ENCODE measurements around the gene DLG2. TPM values are rescaled to one million over a fixed set of nuclear protein-coding genes. Genes with fewer than 3 reads are reported as not detected.

DLG2 gene
- total and polyA plus RNA-seq, 2 of the 8 experiments (the other 6 are each of a cell fraction or from before 2014, with no cell fraction given) = 1.7 to 14.3 TPM

DNA sequence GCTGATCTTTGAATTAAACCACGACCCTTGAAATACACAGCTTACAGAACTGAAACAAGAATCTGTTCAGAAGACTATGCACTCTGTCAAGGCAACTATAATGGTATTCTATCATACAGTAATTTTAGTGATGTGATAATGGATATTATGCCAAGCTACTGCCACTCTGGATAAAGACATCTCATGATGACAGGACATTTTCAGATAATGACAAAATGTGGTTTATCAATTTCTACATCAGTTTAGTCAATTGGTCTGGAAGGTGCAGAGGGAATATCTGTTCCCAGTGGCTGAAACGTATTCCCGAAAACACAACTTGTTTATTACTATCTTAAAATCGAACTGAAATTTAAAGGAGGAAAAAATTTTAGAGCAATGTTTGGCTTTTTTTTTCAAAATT, 1331.3 kb downstream of the DLG2 start:
- Histone ChIP-seq H3K4me3 (ENCODE audit: extremely low read depth in 1 of 4, insufficient read depth in 2 of 4, low read depth in 3 of 4, low read length in 4 of 4) (no peak overlapping the region), H4K91ac (replicated peaks; ENCODE audit: insufficient read length, low read length) (no peak overlapping the region), H3K18ac (ENCODE audit: extremely low read depth, low read length) (no peak overlapping the region), H3K79me2 (ENCODE audit: control insufficient read depth in 1 of 2, insufficient read depth in 2 of 2, low read length in 2 of 2) (no peaks in the 10 kb centered on the region), H3K23ac (ENCODE audit: insufficient read length) (no peak overlapping the region), H3K23me2 (ENCODE audit: low read depth, low read length) (no peaks in the 10 kb centered on the region), H2BK20ac (ENCODE audit: low read length) (no peak overlapping the region), H3K36me3 (ENCODE audit: control insufficient read depth in 2 of 4, insufficient read depth in 4 of 4, low read length in 3 of 4) (no peaks in the 10 kb centered on the region), H3K4me1 (replicated peaks in 1 of 4; ENCODE audit: control insufficient read depth in 3 of 4, insufficient read depth in 4 of 4, low read length in 3 of 4) (no peaks in the 10 kb centered on the region), H3K56ac (replicated peaks; ENCODE audit: insufficient read length, low read depth, low read length) (no peak overlapping the region), H4K5ac (ENCODE audit: insufficient read length, low read depth, low read length) (no peak overlapping the region), H3K4me2 (ENCODE audit: insufficient read depth in 1 of 2, low read depth in 2 of 2, low read length in 2 of 2) (no peak overlapping the region), H2AK5ac (ENCODE audit: low read depth, low read length) (no peak overlapping the region), H3K14ac (ENCODE audit: insufficient read length) (no peak overlapping the region), H2BK120ac (replicated peaks; ENCODE audit: low read depth, low read length) (no peak overlapping the region), H2BK5ac (ENCODE audit: low read depth, low read length) (no peak overlapping the region), H3K27ac (ENCODE audit: low read depth, low read length) (no peak overlapping the region), H3K9me3 (ENCODE audit: insufficient read depth in 2 of 2, low read depth in 1 of 2, low read length in 1 of 2) (no peaks in the 10 kb centered on the region), H3K4ac (replicated peaks; ENCODE audit: insufficient read length, low read depth, low read length) (no peak overlapping the region), H3K9ac (replicated peaks in 1 of 4; ENCODE audit: extremely low read depth in 1 of 4, low read depth in 3 of 4, low read length in 3 of 4) (no peak overlapping the region), H3K79me1 (ENCODE audit: low read depth, low read length) (no peaks in the 10 kb centered on the region), H2BK12ac (ENCODE audit: low read depth, low read length) (no peak overlapping the region), H4K20me1 (replicated peaks in 1 of 2; ENCODE audit: control insufficient read depth in 1 of 2, insufficient read depth in 2 of 2, low read length in 2 of 2) (no peaks in the 10 kb centered on the region), H3K27me3 (replicated peaks in 1 of 4; ENCODE audit: control insufficient read depth in 3 of 4, extremely low read depth in 1 of 4, insufficient read depth in 3 of 4, low read length in 3 of 4) (no peaks in the 10 kb centered on the region), H2BK15ac (ENCODE audit: low read length) (no peak overlapping the region), H2AFZ (ENCODE audit: low read length) (no peak overlapping the region), H4K8ac (ENCODE audit: extremely low read depth, insufficient read depth, low read length) (no peak overlapping the region)
- ChIA-PET CTCF (ENCODE audit: partially characterized antibody) (interaction anchor here (0.9 kb wide), 1 partner anchor 11 kb away, joined by 3 read pairs; no protein-coding TSS in a partner anchor), POLR2A (ENCODE audit: partially characterized antibody) (no interaction called here)
- FAIRE-seq (no peak), DNase-seq (ENCODE audit: low read depth in 1 of 2, low spot score in 2 of 2) (no peak)
- WGBS, 2 experiments (ENCODE audit: extremely low coverage in 1 of 2, insufficient coverage in 1 of 2, insufficient read length in 1 of 2, insufficient replicate concordance in 2 of 2, low coverage in 1 of 2, low lambda C conversion rate in 2 of 2, missing lambda C conversion rate in 1 of 2) = 90% methylated on average over 4 of the region's 4 CpGs; no CpG with 5 or more reads in 1 of the 2 experiments
- TF ChIP-seq SP4 (IDR thresholded peaks at IDR 0.05; ENCODE audit: low read length) = no peak
- no peak for TF ChIP-seq RNF2 (IDR thresholded peaks at IDR 0.05; ENCODE audit: borderline replicate concordance, low read depth, low read length, missing control alignments, poor library complexity, severe bottlenecking)
- TF ChIP-seq EP300 (IDR thresholded peaks at IDR 0.05; ENCODE audit: borderline replicate concordance in 1 of 2, low read depth in 2 of 2, low read length in 2 of 2) = no peak
- TF ChIP-seq BCL11A (IDR thresholded peaks at IDR 0.05; ENCODE audit: low read depth in 2 of 2, low read length in 2 of 2) = no peak
- no peak for TF ChIP-seq KDM4A (IDR thresholded peaks at IDR 0.05; ENCODE audit: low read depth, low read length, severe bottlenecking)
- TF ChIP-seq EGR1 (IDR thresholded peaks at IDR 0.05; ENCODE audit: borderline replicate concordance, low read depth, low read length) = no peak
- TF ChIP-seq RBBP5 (IDR thresholded peaks at IDR 0.05; ENCODE audit: borderline replicate concordance, low read depth, low read length) = no peak
- no peak for TF ChIP-seq GABPA (IDR thresholded peaks at IDR 0.05; ENCODE audit: borderline replicate concordance, insufficient read depth, low read length)
- TF ChIP-seq RXRA (IDR thresholded peaks at IDR 0.05; ENCODE audit: insufficient read depth, low read depth, low read length) = no peak
- TF ChIP-seq YY1 (IDR thresholded peaks at IDR 0.05; ENCODE audit: low read depth, low read length) = no peak
- no peak for TF ChIP-seq NRF1 (IDR thresholded peaks at IDR 0.05; ENCODE audit: low read depth, low read length)
